HG02973 (cell line): ENCODE measurements around the gene SLC35F6.

Experiments used
- ATAC-seq: cut with Tn5 transposase; IDR thresholded peaks from one replicate; pipeline ENCODE4 v1.9.1; 2021; ENCODE audit warnings: moderate library complexity; ENCODE audit not compliant: unreplicated experiment

The SLC35F6 gene

GRCh38 chr2:26764078-26764887 lies at the start of gene SLC35F6:
SLC35F6 (plus strand) TSS chr2:26764284; CDS start chr2:26764350, 66 bp downstream.
- peak; percentile 74 for ATAC-seq

GRCh38 chr2:26715528-26716270 lies 48.4 kb upstream of the SLC35F6 start:
- ATAC-seq = no peak

GRCh38 chr2:26716340-26716739 lies 47.7 kb upstream of the SLC35F6 start:
- ATAC-seq = no peak

GRCh38 chr2:26716769-26717168 lies 47.3 kb upstream of the SLC35F6 start:
- no peak for ATAC-seq

GRCh38 chr2:26717362-26717761 lies 46.7 kb upstream of the SLC35F6 start:
- no peak for ATAC-seq

GRCh38 chr2:26718949-26719686 lies 45.0 kb upstream of the SLC35F6 start:
- ATAC-seq = no peak

- no peak for ATAC-seq
Measured at GRCh38 chr2:26720322-26721114, 43.6 kb upstream of the SLC35F6 start.

GRCh38 chr2:26721115-26722032 lies 42.7 kb upstream of the SLC35F6 start:
- no peak for ATAC-seq

- ATAC-seq = no peak
Measured at GRCh38 chr2:26722328-26722727, 41.8 kb upstream of the SLC35F6 start.

GRCh38 chr2:26722911-26723310 lies 41.2 kb upstream of the SLC35F6 start:
- ATAC-seq = no peak

GRCh38 chr2:26723475-26723874 lies 40.6 kb upstream of the SLC35F6 start:
- no peak for ATAC-seq

- no peak for ATAC-seq
Measured at GRCh38 chr2:26723991-26724750, 39.9 kb upstream of the SLC35F6 start.

GRCh38 chr2:26724784-26725520 lies 39.1 kb upstream of the SLC35F6 start:
- no peak for ATAC-seq

- ATAC-seq = no peak
Measured at GRCh38 chr2:26725521-26725820, 38.6 kb upstream of the SLC35F6 start.

GRCh38 chr2:26726228-26726627 lies 37.9 kb upstream of the SLC35F6 start:
- ATAC-seq = no peak

GRCh38 chr2:26727641-26728561 lies 36.2 kb upstream of the SLC35F6 start:
- no peak for ATAC-seq

GRCh38 chr2:26729311-26729710 lies 34.8 kb upstream of the SLC35F6 start:
- no peak for ATAC-seq
